ENCODE data around the gene ARIH2.

GRCh38 chr3:48935530-48935929, 16.9 kb downstream of the ARIH2 start:
- TF ChIP-seq CTCF (IDR thresholded peaks at IDR 0.05; ENCODE audit: insufficient read depth, low read length, poor library complexity, severe bottlenecking): no peak
- TF ChIP-seq EZH2phosphoT487 (conservative IDR thresholded peaks at IDR 0.05; ENCODE audit: low read length): no peak
